ENCODE data around the gene FASTK. TPM values are rescaled to one million over a fixed set of nuclear protein-coding genes. Genes with fewer than 3 reads are reported as not detected.
A peak's percentile ranks its signal among the peaks of the same experiment; 100 is the strongest.

Gene FASTK
- total RNA-seq, result 100 to 1,000 TPM in 1 of 4 donors, 10 to 100 TPM in 3; 69.9 to 139 (median 79.7) TPM

GRCh38 chr7:151080522-151081169, at the start of gene FASTK:
FASTK (minus strand) TSS chr7:151080809; CDS start chr7:151080766, 43 bp downstream.
- TF ChIP-seq EP300 (IDR thresholded peaks at IDR 0.05) (peak in 1 of 2 donors; percentile 84), POLR2A (IDR thresholded peaks at IDR 0.05) (peak in 1 of 2 donors; percentile 76), CTCF (IDR thresholded peaks at IDR 0.05) (peak in 1 of 5 experiments; percentile 21)
- H3K27me3 ChIP-seq, result no peaks in the 10 kb centered on the region
- peak within 1 kb of the TSS; percentile 66 to 92 (median 82) for H3K4me3 ChIP-seq
- H3K9me3 ChIP-seq, result no peaks in the 10 kb centered on the region
- peaks cover 0 to 29% (median 4%) of the 10 kb centered on the region in 3 donors for H3K36me3 ChIP-seq
- peak; percentile 81 to 82 for DNase-seq (ENCODE audit: low spot score in 2 of 2)
- H3K27ac ChIP-seq, result peak within 1 kb of the TSS; percentile 92 to 99 (median 98)
- WGBS, 2 donors, result 0 to 3% methylated on average over 8 to 18 of the region's 66 CpGs
- peaks cover 0 to 68% (median 38%) of the 10 kb centered on the region in 4 donors for H3K4me1 ChIP-seq

GRCh38 chr7:151129960-151130591, 49.5 kb upstream of the FASTK start:
- no peaks in the 10 kb centered on the region for H3K9me3 ChIP-seq
- H3K4me3 ChIP-seq, result no peak overlapping the region
- H3K27me3 ChIP-seq, result no peaks in the 10 kb centered on the region
- peaks cover under 1 to 86% (median 4%) of the 10 kb centered on the region in 3 donors for H3K36me3 ChIP-seq
- H3K27ac ChIP-seq, result no peak overlapping the region
- peaks cover 0 to 31% (median 19%) of the 10 kb centered on the region in 4 donors for H3K4me1 ChIP-seq
- no peak for TF ChIP-seq POLR2A (IDR thresholded peaks at IDR 0.05)
- no peak for TF ChIP-seq EP300 (IDR thresholded peaks at IDR 0.05)
- no peak for TF ChIP-seq CTCF (IDR thresholded peaks at IDR 0.05)
- DNase-seq (ENCODE audit: low spot score in 2 of 2), result no peak
- 91 to 94% methylated on average over 9 of the region's 9 CpGs for WGBS, 2 donors

- WGBS, 2 donors, result 89 to 93% methylated on average over 28 of the region's 28 CpGs
- Histone ChIP-seq H3K4me3 (no peak overlapping the region), H3K36me3 (peaks cover 0 to 79% (median 4%) of the 10 kb centered on the region in 3 donors), H3K4me1 (peaks cover 0 to 34% (median 21%) of the 10 kb centered on the region in 4 donors), H3K27me3 (no peaks in the 10 kb centered on the region), H3K27ac (no peak overlapping the region), H3K9me3 (no peaks in the 10 kb centered on the region)
- no peak for DNase-seq (ENCODE audit: low spot score in 2 of 2)
- TF ChIP-seq EP300 (IDR thresholded peaks at IDR 0.05), result no peak
- no peak for TF ChIP-seq POLR2A (IDR thresholded peaks at IDR 0.05)
- TF ChIP-seq CTCF (IDR thresholded peaks at IDR 0.05), result no peak
These were observed 48.7 kb upstream of the FASTK start for GRCh38 chr7:151129117-151129959.

GRCh38 chr7:151128716-151129115, 48.1 kb upstream of the FASTK start:
- no peaks in the 10 kb centered on the region for H3K9me3 ChIP-seq
- TF ChIP-seq CTCF (IDR thresholded peaks at IDR 0.05), result no peak
- TF ChIP-seq EP300 (IDR thresholded peaks at IDR 0.05), result no peak
- TF ChIP-seq POLR2A (IDR thresholded peaks at IDR 0.05), result no peak
- WGBS, 2 donors, result 83 to 91% methylated on average over 6 to 7 of the region's 8 CpGs

More at GRCh38 chr7:151128716-151129115, 48.1 kb upstream of the FASTK start:
- Histone ChIP-seq H3K36me3 (peaks cover 0 to 74% (median 4%) of the 10 kb centered on the region in 3 donors), H3K4me3 (no peak overlapping the region), H3K27ac (no peak overlapping the region), H3K27me3 (no peaks in the 10 kb centered on the region), H3K4me1 (peaks cover 0 to 34% (median 22%) of the 10 kb centered on the region in 4 donors)
- DNase-seq (ENCODE audit: low spot score in 2 of 2), result no peak
